Measurements from ENCODE around the gene PCDH9.

Gene PCDH9

GRCh38 chr13:67229481-67230403 is at the start of gene PCDH9:
Gene PCDH9 (minus strand): TSS chr13:67230336. CDS start chr13:67228440, 1,896 bp downstream.
- DNase-seq (ENCODE audit: low spot score): no peak

GRCh38 chr13:67278235-67278634 is 48.1 kb upstream of the PCDH9 start:
- DNase-seq (ENCODE audit: low spot score): no peak

- DNase-seq (ENCODE audit: low spot score): no peak
Observed at GRCh38 chr13:67277581-67277980, 47.4 kb upstream of the PCDH9 start.

- no peak for DNase-seq (ENCODE audit: low spot score)
Observed at GRCh38 chr13:67275351-67275960, 45.3 kb upstream of the PCDH9 start.

GRCh38 chr13:67273001-67273400 is 42.9 kb upstream of the PCDH9 start:
- DNase-seq (ENCODE audit: low spot score): no peak

GRCh38 chr13:67267136-67267535 is 37.0 kb upstream of the PCDH9 start:
- DNase-seq (ENCODE audit: low spot score): no peak

- no peak for DNase-seq (ENCODE audit: low spot score)
Observed at GRCh38 chr13:67259208-67259607, 29.1 kb upstream of the PCDH9 start.

GRCh38 chr13:67258482-67258881 is 28.3 kb upstream of the PCDH9 start:
- no peak for DNase-seq (ENCODE audit: low spot score)

GRCh38 chr13:67238861-67239260 is 8.7 kb upstream of the PCDH9 start:
- no peak for DNase-seq (ENCODE audit: low spot score)

GRCh38 chr13:67238277-67238859 is 8.2 kb upstream of the PCDH9 start:
- DNase-seq (ENCODE audit: low spot score): peak; percentile 15

GRCh38 chr13:67235265-67235664 is 5.1 kb upstream of the PCDH9 start:
- DNase-seq (ENCODE audit: low spot score): no peak

GRCh38 chr13:67232384-67232783 is 2.2 kb upstream of the PCDH9 start:
- DNase-seq (ENCODE audit: low spot score): no peak

GRCh38 chr13:67231289-67232000 is 1.3 kb upstream of the PCDH9 start:
- DNase-seq (ENCODE audit: low spot score): no peak

GRCh38 chr13:67230404-67231288 is 510 bp upstream of the PCDH9 start:
- peak; percentile 80 for DNase-seq (ENCODE audit: low spot score)

- DNase-seq (ENCODE audit: low spot score): no peak
Observed at GRCh38 chr13:67228916-67229315, 1.2 kb downstream of the PCDH9 start.

GRCh38 chr13:67228031-67228430 is 2.1 kb downstream of the PCDH9 start:
- DNase-seq (ENCODE audit: low spot score): no peak

- DNase-seq (ENCODE audit: low spot score): no peak
Observed at GRCh38 chr13:67227131-67227983, 2.8 kb downstream of the PCDH9 start.

GRCh38 chr13:67226696-67227095 is 3.4 kb downstream of the PCDH9 start:
- DNase-seq (ENCODE audit: low spot score): no peak

- no peak for DNase-seq (ENCODE audit: low spot score)
Observed at GRCh38 chr13:67225252-67226159, 4.6 kb downstream of the PCDH9 start.

Measured in CD4-positive, alpha-beta T cell treated with Interleukin-6 at 100 ng/mL for 8 hours (primary cell).